Psoas muscle (tissue), 8 donors: ENCODE results near the gene CREBL2. TPM values are rescaled to one million over a fixed set of nuclear protein-coding genes. Genes with fewer than 3 reads are reported as not detected.

Experiments
- ATAC-seq, 4 donors: fragments of 200-7000 bp; cut with Tn5 transposase; one replicate each; pipeline ENCODE4 v1.9.1; 2020; ENCODE audit warnings: moderate library complexity in 3 of 4, mild to moderate bottlenecking in 2 of 4
- DNase-seq, 2 donors: peaks; one replicate each; pipeline ENCODE4 v3.0.0-alpha.2; 2020
- H3K27ac ChIP-seq: fragments of 200-600 bp; one replicate; pipeline ENCODE4 v1.8.0; 2022
- H3K27me3 ChIP-seq, 3 donors: fragments of 200-600 bp in 1 of 3; one replicate each; pipeline versions ENCODE4 v1.6.1 to v1.8.0; 2013 to 2022; ENCODE audit warnings: low read length in 2 of 3, mild to moderate bottlenecking in 2 of 3, moderate library complexity in 1 of 3; ENCODE audit not compliant: insufficient read depth in 3 of 3
- H3K36me3 ChIP-seq, 2 donors: fragments of 200-600 bp in 1 of 2; one replicate each; pipeline versions ENCODE4 v1.6.1 to v1.8.0; 2013 to 2022; ENCODE audit warnings: low read depth in 1 of 2, mild to moderate bottlenecking in 1 of 2, moderate library complexity in 1 of 2; ENCODE audit not compliant: insufficient read depth in 1 of 2
- H3K4me1 ChIP-seq: fragments of 200-600 bp; one replicate; pipeline ENCODE4 v1.8.0; 2022
- H3K4me3 ChIP-seq: fragments of 200-600 bp; one replicate; pipeline ENCODE4 v1.8.0; 2022; ENCODE audit warnings: mild to moderate bottlenecking
- H3K9me3 ChIP-seq: fragments of 200-600 bp; one replicate; pipeline ENCODE4 v1.8.0; 2022
- WGBS, 3 donors: extraction: QIAGEN DNeasy Blood & Tissue Kit; methylation state at CpG; one replicate each; pipeline versions ENCODE4 v1.1.6 to v1.1.7; 2013; 5-methylcytosine and 5-hydroxymethylcytosine counted together
- intact Hi-C, 2 donors: fragments of 100-400 bp; cut with DNase I; formaldehyde crosslinking; loops; one replicate each; pipeline versions ENCODE4 v1.11.0 to v1.14.2; 2022
- polyA plus RNA-seq, 3 donors: library from polyadenylated mRNA; stranded (reverse); fragments of 200-250 nt; gene quantifications; one replicate each; pipeline ENCODE4 v1.2.3, GENCODE V29; 2013
- total RNA-seq, 4 donors: library from RNA; stranded (reverse); fragmentation: NEBNext Ultra II Directional in 2 of 4; extraction: Animal tissue kit (Norgen Biotek cat#: 25700) in 2 of 4; gene quantifications; one replicate each; pipeline versions ENCODE4 v1.2.1 to v1.2.4, GENCODE V29; 2021 to 2023
- TF ChIP-seq, protein P1 (sequence below): fragments of 200-600 bp; IDR thresholded peaks from one replicate; pipeline ENCODE4 v1.8.0; 2022; ENCODE audit warnings: antibody characterized with exemption
- donor health status: healthy with polysubstance abuse.
- donor health status: DM: no; HTN: no; CAD: no; lungs with moderate emphysema.
- donor health status: Bipolar disorder and iron deficiency.
- donor health status: healthy.
- donor health status: DM: yes; HTN: yes; CAD: no.
- donor health status: DM: no; HTN: no; CAD: no.
- donor health status: DM: no; HTN: no; CAD: no.
- donor health status: DM: yes; HTN: yes; CAD: no.

Gene CREBL2
- total and polyA plus RNA-seq, 7 donors = 4.0 to 16.4 (median 6.7) TPM

DNA sequence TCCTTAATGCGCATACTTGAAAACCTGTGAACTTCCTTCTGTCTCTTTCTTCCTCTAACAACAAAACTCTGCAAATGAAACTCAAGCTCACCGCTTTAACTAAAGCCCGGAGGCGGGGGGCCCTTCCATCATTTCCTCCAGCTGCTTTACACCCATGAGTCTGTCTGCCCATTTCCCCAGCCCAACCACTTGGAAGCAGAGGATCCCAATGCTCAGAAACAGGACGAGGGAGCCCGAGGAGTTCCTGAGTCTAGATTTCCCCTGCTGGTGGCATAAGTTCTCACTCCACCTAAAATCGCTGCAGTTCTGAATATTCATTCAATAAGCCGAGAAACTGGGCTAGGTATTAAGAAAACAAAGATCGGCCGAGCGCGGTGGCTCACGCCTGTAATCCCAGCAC lies 53.5 kb downstream of the CREBL2 start:
- Histone ChIP-seq H3K9me3 (no peaks in the 10 kb centered on the region), H3K27ac (no peak overlapping the region), H3K4me3 (no peak overlapping the region), H3K4me1 (no peaks in the 10 kb centered on the region), H3K27me3 (no peaks in the 10 kb centered on the region), H3K36me3 (no peaks in the 10 kb centered on the region)
- 68 to 75% (median 73%) methylated on average over 13 of the region's 13 CpGs for WGBS, 3 donors
- intact Hi-C loops = no loop called here
- ATAC-seq (no peak), DNase-seq (no peak)
- TF ChIP-seq, protein P1, sequence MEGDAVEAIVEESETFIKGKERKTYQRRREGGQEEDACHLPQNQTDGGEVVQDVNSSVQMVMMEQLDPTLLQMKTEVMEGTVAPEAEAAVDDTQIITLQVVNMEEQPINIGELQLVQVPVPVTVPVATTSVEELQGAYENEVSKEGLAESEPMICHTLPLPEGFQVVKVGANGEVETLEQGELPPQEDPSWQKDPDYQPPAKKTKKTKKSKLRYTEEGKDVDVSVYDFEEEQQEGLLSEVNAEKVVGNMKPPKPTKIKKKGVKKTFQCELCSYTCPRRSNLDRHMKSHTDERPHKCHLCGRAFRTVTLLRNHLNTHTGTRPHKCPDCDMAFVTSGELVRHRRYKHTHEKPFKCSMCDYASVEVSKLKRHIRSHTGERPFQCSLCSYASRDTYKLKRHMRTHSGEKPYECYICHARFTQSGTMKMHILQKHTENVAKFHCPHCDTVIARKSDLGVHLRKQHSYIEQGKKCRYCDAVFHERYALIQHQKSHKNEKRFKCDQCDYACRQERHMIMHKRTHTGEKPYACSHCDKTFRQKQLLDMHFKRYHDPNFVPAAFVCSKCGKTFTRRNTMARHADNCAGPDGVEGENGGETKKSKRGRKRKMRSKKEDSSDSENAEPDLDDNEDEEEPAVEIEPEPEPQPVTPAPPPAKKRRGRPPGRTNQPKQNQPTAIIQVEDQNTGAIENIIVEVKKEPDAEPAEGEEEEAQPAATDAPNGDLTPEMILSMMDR = no peak

DNA sequence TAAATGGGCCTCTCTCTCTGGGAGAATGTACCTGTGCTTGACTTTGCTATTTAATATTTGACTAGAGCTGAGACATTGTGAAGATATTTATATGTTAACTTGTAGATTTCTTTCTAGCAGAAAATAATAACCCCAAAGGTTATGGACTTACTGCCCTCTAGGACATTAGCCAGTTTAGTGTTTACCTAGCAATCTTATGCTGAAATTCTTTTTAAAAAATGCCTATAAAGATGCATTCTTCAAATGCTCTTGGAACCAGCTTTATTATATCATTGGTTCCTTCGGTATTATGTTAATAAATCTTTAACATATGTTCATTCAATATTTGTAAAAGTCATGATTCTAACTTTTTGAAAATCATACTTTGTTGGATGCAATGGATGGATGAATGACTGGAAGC lies 56.3 kb downstream of the CREBL2 start:
- H3K27ac ChIP-seq = no peak overlapping the region
- H3K4me1 ChIP-seq = no peaks in the 10 kb centered on the region
- intact Hi-C loops = no loop called here
- no peaks in the 10 kb centered on the region for H3K27me3 ChIP-seq
- no peaks in the 10 kb centered on the region for H3K9me3 ChIP-seq
- DNase-seq (no peak), ATAC-seq (no peak)
- H3K4me3 ChIP-seq = no peak overlapping the region
- H3K36me3 ChIP-seq = no peaks in the 10 kb centered on the region
- TF ChIP-seq, protein P1 = no peak
- WGBS, 3 donors = 89 to 94% (median 93%) methylated on average over 1 of the region's 1 CpG

DNA sequence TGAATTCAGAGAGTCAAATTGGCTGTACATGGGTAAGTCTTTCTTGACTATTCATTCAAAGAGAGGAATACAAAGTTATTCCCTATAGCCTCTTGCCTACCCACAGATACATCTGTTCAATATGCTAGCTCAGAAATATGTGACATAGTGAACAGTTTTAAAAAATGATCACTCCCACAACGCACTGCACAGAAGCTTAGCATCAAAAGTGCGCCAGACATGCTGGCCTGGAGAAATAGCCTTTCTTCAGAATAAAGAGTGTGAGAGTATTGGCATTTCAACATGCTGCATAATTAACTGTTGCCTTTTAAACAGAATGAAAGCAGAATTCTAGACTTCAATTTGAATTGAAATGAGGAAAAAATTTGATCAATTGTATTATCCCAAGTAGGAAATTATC lies 57.3 kb downstream of the CREBL2 start:
- H3K4me1 ChIP-seq = no peaks in the 10 kb centered on the region
- no peak for DNase-seq
- no peak overlapping the region for H3K27ac ChIP-seq
- 92 to 96% (median 96%) methylated on average over 2 of the region's 2 CpGs for WGBS, 3 donors
- no peaks in the 10 kb centered on the region for H3K27me3 ChIP-seq
- H3K4me3 ChIP-seq = no peak overlapping the region
- ATAC-seq = no peak
- TF ChIP-seq, protein P1 = no peak
- no peaks in the 10 kb centered on the region for H3K36me3 ChIP-seq
- H3K9me3 ChIP-seq = no peaks in the 10 kb centered on the region
- intact Hi-C loops = no loop called here

DNA sequence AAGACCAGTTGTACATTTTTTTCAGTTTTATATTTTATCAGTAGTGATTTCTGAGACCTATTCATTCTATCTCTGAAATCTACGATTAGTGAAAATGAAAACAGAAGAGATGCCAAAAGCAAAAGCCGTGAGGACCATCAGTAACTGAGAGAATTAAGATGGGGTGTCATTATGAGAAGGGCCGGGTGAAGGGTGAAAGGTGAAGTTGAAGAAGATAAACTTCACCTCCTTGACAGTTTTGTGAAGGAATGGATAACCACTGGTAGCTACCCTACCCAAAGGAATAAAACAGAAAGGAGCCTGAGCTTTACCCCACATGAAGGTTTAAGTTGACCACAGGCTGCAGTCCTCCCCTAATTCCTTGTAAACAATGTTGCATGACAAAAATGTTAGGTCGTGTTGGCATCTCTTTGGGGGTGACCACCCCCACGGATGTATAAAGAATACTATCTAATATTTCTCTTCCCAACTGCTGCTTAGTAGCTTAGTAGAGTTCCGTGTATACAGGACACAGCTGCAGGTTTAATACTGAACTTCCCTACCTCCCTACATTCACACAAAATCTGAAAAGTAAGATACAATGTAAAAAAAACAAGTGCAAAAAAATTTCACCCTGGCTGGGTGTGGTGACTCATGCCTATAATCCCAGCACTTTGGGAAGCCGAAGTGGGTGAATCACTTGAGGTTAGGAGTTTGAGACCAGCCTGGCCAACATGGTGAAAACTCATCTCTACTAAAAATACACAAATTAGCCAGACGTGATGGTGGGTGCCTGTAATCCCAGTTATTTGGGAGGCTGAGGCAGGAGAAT lies 60.4 kb downstream of the CREBL2 start:
- Histone ChIP-seq H3K36me3 (no peaks in the 10 kb centered on the region), H3K4me1 (no peaks in the 10 kb centered on the region), H3K4me3 (no peak overlapping the region), H3K9me3 (no peaks in the 10 kb centered on the region), H3K27ac (no peak overlapping the region), H3K27me3 (no peaks in the 10 kb centered on the region)
- intact Hi-C loops = no loop called here
- DNase-seq (no peak), ATAC-seq (no peak)
- WGBS, 3 donors = 46 to 58% (median 47%) methylated on average over 8 of the region's 8 CpGs
- TF ChIP-seq, protein P1 = no peak

DNA sequence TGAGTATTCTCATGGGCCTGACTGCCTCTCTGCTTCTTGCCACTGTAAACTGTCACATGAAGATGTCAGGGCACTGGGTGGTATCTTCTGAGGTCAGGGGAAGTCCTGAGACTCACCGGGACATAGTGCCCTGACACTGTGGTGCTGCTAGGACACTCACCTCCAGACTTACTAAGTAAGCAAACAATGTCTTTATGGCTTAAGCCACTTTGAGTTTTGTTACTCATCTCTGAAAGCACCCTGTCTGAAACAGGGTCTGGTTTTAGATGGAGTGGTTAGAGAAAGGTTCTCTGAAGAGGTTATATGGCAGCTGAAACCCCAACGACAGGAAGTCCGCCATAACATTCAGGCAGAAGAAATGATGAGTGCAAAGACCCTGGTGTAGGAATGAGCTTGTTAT lies 61.6 kb downstream of the CREBL2 start:
- DNase-seq (no peak), ATAC-seq (no peak)
- TF ChIP-seq, protein P1 = no peak
- Histone ChIP-seq H3K27ac (no peak overlapping the region), H3K27me3 (no peaks in the 10 kb centered on the region), H3K36me3 (no peaks in the 10 kb centered on the region), H3K9me3 (no peaks in the 10 kb centered on the region), H3K4me3 (no peak overlapping the region), H3K4me1 (no peaks in the 10 kb centered on the region)
- intact Hi-C loops = no loop called here
- WGBS, 3 donors = 86 to 89% (median 87%) methylated on average over 3 of the region's 3 CpGs
